Activated T-cell treated with anti-CD3 and anti-CD28 coated beads, Interleukin-2, amount 50 U/mL, for 1 hour (primary cell): ENCODE results near the gene AP4E1.
"Not testable (repeated sequence)": the region's sequence is repeated elsewhere in the genome, so short reads cannot be mapped to it uniquely, and the experiment has no call there.

Experiments used
- DNase-seq: peaks from one replicate; pipeline ENCODE4 v3.0.0-alpha.2; 2020

AP4E1 gene

DNA sequence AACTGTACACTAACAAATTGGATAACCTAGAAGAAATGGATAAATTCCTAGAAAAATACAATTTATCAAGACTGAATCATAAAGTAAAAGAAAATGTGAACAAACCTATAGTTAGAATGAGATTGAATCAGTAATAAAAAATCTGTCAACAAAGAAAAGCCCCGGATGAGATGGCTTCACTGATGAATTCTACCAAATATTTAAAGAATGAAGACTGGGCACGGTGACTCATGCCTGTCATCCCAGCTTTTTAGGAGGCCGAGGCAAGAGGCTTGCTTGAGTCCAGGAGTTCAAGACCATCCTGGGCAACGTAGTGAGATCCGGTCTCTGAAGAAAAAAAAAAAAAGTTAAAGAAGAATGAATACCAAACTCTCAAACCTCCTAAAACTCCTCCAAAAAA, 17.7 kb upstream of the AP4E1 start:
- DNase-seq = no peak

DNA sequence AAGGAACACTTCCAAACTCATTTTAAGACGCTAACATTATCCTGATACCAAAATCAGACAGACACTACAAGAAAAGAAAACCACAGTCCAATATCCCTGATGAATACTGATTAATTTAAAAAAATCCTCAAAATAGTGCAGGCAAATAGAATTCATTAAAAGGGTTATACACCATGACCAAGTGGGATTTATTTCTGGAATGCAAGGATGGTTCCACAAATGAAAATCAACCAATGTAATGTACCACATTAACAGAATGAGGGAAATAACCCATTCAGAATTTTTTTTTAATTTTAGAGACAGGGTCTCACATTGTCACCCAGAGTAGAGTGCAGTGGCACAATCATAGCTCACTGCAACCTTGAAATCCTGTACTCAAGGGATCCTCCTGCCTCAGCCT, 17.3 kb upstream of the AP4E1 start:
- no peak for DNase-seq

DNA sequence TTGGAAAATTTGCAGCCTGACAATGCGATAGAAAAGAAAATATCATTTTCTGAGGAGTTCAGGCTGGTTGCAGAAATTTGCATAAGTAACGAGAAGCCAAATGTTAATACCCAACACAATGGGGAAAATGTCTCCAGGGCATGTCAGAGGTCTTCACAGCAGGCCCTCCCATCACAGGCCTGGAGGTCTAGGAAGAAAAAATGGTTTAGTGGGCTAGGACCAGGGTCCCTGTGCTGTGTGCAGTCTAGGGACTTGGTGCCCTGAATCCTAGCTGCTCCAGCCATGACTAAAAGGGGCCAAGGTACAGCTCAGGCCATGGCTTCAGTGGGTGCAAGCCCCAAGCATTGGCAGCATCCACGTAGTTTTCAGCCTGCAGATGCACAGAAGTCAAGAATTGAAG, 14.5 kb upstream of the AP4E1 start:
- DNase-seq = no peak

DNA sequence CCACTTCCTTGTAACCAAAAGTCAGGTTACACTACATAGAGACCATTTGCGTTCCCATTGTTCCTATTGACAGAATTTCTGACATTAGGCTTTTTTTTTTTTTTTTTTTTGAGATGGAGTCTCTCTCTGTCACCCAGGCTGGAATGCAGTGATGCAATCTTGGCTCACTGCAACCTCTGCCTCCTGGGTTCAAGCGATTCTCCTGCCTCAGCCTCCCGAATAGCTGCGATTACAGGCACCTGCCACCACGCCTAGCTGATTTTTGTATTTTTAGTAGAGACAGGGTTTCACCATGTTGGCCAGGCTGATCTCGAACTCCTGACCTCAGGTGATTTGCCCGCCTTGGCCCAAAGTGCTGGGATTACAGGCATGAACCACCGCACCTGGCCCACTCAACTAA, 7.1 kb upstream of the AP4E1 start:
- not testable (repeated sequence) for DNase-seq

DNA sequence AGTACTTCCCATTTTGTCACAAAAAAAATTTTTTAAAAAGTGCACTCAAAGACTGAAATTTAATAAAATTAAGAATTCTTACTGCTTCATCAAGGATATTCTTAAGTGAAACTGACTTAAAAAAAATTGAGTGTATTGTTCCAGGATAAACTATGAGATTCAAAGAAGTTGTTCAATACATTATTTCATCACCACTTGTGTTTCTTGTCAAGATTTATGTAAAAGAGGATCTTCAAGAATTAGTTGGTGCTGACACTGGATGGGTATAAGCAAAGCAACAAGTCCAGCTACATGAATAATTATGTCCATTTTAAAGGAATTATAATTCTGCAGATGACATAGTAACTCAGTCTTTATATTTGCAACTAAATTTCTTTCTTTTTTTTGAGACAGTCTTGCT, 4.3 kb upstream of the AP4E1 start:
- DNase-seq = no peak

DNA sequence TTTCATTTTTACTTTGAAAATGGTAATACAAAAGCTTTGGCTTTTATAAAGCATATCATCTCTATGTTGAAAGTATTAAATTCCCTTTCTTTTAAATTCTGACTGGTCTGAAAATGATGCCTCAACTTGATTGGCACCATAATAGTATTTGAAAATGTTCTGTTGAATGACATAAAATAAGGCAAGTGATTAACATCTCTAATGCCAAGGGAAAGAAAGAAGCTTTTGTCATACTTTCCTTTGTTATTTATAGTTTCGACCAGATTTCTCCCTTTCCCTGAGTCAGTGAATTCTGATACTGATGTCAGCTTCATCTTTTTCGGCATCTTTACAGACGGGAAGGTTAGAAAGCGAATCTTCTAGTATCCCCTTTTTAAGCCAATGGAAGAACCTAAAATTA, 3.4 kb upstream of the AP4E1 start:
- no peak for DNase-seq

DNA sequence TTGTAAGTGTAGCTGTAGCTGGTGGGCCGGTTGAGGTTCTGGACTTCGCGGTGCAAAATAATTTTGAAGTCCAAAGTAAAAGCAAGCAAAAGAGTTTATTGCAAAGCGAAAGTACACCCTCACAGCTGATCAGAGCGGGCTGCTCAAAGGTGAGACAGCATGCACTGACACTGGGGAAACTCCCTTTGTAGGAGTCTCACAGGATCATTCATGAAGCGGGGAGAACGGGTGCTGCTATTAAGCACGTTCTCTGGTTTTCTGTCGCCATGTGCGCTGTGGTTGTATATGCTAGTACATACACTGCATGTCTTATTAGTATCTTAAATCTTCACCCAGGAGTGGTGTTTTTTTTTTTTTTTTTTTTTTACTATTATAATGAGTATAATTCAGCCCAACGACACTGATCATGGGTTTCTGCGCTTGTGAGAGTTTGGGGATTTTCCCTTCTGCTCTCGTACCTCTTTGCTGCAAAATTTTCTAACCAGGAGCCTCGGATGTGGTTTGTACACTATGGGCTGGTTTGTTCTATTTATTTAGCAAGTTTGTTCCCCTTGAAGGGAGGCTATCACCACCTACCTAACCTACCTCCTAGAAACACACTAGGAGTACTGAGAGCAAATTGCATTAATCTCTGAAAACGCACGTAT, 1.4 kb upstream of the AP4E1 start:
- DNase-seq = peak; percentile 68

DNA sequence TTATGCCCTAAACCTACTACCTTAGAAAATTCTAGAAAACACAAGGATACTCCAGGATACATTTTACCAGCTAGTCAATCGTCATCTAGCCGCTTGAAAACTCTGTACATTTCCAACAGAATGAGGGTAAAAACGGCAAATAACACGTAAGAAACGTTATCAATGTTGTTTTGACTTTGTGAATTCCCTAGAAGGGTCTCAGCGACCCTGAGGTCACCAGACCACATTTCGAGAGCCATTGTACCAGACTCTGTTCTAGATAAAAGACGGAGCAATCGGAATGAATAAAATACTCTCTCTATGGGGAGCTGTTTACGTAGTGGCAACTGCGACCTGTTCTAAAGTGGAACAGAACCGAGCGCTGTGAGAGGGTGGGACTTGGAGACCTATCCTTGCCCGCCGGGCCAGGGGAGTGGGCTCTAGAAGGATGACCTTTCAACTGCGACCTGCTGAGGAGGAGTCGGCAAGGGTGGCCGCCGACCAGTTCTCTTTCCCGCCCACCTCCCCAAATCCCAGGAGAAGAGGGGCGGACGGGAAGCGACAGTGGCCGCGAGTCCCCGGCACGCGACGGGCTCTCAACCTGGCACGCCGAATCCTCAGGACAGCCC, 778 bp upstream of the AP4E1 start:
- no peak for DNase-seq

DNA sequence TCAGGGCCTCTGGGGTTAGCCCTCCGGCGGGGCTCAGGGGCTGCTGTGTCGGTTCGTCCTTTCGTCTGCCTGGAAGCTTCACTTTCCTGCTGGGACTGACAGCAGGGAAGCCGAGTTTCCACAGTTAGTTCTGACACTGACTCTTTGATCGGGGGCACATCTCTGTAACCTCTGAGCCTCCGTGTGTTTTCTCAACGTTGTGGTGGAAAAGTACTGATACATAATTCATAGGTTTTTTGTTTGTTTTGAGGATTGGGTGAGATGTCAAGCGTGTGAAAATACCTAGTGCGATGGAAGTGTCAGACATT, 481 bp downstream of the AP4E1 start:
- DNase-seq = no peak

DNA sequence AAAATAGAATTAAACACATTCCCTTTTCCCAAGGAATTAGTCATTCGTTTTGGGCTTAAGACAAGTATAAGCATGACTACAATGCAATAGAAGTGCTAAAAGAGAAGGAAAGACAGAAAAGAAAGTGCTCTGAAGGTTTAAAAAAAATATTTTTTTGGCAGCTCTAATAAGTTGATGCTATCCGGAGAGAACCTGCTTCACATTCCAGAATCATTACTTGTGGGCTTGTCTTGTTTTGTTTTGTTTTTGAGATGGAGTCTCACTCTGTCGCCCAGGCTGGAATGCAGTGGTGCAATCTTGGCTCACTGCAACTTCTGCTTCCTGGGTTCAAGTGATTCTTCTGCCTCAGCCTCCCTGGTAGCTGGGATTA, 1.9 kb downstream of the AP4E1 start:
- not testable (repeated sequence) for DNase-seq

DNA sequence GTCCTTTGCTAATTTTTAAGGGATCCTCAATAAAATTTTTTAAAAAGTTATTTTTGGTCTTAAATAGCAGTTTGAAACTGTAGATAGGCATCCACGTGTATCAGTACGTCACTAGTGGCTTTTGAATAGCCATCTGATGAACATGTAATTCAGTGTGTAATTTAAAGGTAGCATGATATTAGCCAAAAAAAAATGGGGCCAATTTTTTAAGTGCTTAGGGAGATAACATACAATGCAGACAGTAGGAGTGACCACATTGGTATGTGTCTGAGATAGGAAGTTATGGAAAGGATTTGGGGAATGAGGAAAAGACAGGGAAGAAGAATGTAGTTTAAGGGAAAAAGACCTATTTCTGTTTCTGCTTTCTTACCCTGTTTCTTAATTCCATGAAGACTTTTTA, 2.5 kb downstream of the AP4E1 start:
- no peak for DNase-seq

DNA sequence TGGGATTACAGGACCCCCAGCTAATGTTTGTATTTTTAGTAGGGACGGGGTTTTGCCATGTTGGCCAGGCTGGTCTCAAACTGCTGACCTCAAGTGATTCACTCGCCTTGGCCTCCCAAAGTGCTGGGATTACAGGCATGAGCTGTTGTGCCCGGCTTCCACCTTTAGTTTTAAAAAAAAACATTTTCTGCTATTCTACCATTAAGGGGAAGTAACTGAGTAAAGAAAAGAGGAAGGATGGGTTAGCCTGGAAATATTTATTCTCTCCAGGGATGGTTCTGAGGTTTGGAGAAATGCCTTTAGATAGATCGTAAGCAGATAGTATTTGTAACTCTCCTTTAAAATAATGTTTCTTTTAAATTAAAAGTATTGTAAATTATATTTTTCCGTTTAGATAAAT, 3.1 kb downstream of the AP4E1 start:
- DNase-seq = no peak

DNA sequence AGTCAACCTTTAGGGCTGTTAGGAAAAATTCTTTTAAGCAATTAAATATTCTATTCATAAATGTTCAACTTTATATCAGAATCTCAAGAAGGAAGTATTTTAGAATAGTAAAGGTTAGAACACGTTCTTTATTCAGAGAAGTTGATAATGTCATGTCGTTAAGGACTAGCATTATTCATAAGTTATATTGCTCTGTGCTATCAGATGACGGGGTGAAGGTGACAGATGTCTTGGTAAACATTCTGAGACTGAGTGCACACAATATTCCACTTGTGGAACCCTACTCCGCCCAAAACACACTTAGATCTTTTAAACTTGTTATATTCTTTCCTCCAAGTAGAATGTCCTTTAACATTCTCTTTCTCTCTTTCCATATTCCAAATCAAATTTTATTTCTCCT, 7.9 kb downstream of the AP4E1 start:
- no peak for DNase-seq

DNA sequence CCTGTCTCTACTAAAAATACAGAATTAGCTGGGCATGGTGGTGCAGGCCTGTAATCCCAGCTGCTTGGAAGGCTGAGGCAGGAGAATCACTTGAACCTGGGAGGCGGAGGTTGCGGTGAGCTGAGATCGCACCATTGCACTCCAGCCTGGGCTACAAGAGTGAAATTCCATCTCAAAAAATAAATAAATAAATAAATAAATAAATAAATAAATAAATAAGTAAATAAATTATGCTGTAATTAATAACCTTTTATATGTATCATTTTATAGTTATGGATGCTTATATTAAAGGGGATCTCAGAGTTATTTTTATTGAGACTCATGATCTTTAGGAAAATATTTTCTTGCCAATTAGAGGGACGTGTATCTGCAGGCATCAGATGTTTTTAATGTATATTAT, 10.9 kb downstream of the AP4E1 start:
- not testable (repeated sequence) for DNase-seq

DNA sequence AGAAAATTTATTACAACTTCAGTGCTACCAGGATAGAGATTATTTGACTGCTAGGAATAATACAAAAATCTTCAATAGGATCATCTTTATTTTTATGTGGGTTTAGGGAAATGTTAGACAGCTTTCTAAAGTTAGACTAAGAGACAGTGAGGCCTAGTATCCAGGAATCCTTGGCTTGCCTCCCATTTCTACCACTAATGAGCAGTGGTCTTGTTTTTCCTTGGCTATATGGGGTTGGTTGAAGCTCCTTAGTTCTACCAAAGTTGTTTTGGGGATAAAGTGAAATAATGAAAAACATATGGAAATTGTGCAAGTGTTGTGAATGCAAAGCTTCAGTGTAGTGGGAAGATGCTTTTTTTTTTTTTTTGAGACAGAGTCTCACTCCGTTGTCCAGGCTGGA, 16.8 kb downstream of the AP4E1 start:
- DNase-seq = no peak

DNA sequence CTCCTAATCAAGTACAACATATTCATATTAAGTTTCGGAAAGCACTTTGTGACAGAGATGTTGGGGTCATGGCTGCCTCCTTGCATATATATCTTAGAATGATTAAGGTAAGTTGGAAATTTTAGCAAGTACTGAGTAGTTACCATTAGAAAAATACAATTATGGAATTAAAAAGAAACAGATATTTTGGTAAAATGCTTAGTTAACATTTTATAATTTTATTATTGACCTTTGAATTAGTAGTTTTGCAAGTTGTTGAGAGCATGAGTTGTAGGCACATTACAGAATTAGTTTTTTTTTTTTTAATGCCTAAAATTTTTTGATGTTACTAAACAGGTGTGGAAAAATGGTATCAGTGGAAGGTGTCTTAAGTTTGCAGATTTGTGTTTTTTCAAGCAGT, 20.6 kb downstream of the AP4E1 start:
- DNase-seq = no peak

DNA sequence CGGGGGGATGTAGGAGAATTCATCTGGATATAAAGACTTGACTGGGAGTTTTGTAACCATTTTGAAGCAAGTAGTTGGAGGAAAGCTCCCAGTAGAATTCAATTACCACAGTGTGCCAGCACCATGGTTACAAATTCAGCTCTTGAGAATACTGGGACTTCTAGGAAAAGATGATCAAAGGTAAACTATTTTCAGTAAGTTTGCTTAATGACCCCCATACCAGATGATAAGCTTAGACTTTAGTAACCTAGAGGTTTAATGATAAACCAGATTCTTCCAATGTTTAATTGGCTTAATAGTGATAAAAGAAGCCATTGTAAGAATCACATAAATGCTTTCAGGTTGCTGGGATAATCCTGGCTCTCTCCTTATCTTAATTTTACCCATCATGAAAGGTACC, 22.3 kb downstream of the AP4E1 start:
- DNase-seq = no peak

DNA sequence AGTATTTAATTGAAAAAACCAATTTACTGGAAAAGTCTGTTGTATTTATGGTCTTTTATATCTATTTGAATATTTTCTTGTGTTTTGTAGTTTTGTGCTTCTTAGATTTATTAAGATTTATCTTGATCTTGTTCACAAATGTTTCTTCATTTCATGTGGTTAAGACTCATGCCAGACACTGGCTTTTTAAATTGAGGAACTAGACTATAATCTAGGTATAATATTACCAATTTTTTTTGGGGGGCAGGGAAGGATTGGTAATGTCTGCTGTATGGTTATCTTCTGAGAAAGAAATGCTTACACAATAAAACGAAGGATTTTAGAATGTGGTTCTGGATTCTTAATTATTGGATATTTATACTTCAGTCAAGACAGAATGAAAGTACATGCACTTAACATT, 24.9 kb downstream of the AP4E1 start:
- no peak for DNase-seq

DNA sequence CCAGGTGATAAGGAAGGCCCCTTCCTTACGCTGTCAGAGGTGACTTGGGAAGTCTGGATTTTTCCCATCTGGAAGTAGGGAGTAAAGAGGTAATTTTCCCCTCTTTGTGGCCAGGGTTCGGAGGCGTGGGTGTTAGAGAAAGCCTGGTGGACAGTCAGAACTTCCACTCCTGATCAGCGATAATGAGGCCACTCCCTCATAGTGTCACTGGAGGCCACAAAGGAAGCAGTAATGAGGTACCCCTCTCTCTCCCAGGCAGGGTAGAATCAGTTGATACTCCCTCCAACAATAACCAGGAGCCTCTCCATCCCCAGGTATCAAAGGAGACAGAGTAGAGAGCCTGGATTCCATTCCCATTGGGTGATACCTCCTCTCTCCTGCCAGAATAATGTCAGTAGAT, 30.0 kb downstream of the AP4E1 start:
- no peak for DNase-seq

DNA sequence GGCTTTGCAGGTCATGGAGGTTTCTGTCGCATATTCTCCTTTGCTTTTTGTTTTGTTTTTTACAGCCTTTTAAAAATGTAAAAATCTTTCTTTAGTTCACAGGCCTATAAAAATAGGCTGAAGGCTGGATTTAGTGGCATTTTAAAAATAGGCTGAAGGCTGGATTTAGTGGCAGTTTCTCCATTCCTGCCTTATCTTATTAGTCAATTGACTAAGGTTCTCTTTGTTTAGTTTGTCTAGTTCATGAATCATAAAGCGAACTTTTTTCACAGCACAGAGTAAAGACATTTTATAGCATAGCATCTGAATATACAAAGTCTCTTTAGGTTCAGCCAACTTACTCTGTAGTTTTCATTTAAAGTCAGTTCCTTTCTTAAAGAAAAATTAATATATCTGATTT, 31.4 kb downstream of the AP4E1 start:
- DNase-seq = no peak

DNA sequence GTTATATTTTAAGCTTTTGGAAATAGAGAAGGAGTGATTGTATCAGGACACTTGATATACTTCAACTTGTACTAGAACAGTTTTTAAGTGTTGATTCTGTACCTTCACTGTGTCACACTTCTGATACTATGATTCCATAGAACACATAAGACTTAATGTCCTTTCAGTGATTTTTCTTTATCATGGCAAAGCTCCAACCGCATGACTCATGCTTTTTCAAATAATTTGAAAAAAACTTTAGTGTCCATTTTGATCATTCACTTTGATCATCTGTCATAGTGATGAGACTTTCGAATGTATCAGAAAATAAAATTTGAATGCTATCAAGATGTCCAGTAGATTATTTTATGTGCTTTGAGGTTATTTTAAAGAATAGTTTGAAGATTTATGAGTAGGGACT, 32.0 kb downstream of the AP4E1 start:
- no peak for DNase-seq

DNA sequence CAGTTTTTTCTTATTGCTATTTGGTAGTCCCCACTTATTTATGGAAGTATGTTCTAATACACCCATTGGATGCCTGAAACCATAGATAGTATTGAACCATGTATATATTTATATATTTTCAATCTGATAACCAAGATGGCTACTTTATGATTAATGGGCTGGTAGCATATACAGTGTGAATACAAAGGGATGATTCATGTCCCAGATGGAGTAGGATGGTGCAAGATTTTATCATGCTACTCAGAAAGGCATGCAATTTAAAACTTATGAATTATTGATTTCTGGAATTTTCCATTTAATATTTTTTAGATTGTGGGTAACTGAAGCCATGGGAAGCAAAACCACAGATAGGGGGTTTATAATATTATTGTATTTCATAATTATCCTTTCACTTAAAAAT, 35.2 kb downstream of the AP4E1 start:
- DNase-seq = no peak

DNA sequence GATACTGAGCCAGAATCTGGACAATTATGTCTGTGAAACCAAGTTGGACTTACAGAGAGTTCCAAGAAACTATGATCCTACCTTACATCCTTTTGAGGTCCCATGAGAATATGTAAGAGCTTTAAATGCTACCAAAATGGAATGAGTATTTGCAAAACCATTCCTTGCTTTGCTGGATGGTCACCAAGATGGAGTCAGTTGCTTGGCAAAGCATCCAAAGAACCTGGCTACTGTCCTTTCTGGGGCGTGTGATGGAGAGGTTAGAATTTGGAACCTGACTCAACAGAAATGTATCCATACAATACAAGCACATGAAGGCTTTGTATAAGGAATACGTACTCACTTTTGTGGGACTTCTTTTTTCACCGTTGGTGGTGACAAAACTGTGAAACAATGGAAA, 36.2 kb downstream of the AP4E1 start:
- DNase-seq = no peak

DNA sequence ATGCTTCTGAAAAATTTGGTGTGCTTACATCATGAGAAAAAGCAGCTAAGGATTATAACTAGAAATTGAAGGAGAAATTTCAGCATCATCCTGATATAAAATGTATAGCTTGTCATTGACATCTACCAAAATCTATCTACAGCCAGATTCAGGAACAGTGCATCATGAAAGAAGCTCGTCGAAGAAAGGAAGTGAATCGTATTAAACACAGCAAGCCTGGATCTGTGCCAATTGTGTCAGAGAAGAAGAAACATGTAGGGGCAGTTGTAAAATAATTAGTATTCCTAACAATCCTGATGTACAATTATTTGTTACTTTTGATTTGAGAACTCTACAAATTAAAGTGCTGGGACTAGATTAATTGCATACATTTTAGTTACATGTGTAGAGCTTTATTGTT, 37.2 kb downstream of the AP4E1 start:
- no peak for DNase-seq

DNA sequence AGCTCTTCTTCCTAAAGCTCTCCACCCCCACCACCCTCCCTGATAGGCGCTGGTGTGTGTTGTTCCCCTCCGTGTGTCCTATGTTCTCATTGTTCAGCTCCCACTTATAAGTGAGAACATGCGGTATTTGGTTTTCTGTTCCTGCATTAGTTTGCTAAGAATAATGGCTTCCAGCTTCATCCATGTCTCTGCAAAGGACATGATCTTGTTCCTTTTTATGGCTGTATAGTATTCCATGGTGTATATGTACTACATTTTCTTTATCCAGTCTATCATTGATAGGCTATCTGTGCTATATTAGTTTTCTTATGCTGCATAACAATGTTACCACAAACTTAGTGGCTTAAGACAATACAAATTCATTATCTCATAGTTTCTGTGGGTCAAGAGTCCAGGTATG, 42.3 kb downstream of the AP4E1 start:
- DNase-seq = not testable (repeated sequence)

DNA sequence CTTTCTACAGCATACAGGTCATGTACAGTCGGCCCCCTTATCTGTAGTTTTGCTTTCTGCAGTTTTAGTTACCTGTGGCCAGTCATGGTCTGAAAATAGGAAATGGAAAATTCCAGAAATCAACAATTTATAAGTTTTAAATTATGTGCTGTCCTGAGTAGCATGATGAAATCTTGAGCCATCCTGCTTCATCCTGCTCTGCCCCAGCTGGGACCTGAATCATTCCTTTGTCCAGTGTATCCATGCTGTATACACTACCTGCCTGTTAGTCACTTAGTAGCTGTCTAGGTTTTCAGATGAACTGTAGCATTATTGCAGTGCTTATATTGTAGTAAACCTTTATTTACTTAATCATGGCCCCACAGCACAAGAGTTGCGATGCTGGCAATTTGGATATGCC, 44.8 kb downstream of the AP4E1 start:
- DNase-seq = no peak
